Measurements from ENCODE around the gene P2RY8. TPM values are rescaled to one million over a fixed set of nuclear protein-coding genes. Genes with fewer than 3 reads are reported as not detected.
"Not testable (repeated sequence)": the region's sequence is repeated elsewhere in the genome, so short reads cannot be mapped to it uniquely, and the experiment has no call there.

Gene P2RY8
- polyA plus RNA-seq, 3 donors = 1.1 to 1.5 (median 1.2) TPM

GRCh38 chrX:1488141-1488540 lies 48.8 kb downstream of the P2RY8 start:
- DNase-seq = no peak

- DNase-seq = no peak
Measured at GRCh38 chrX:1487401-1487800, 49.6 kb downstream of the P2RY8 start.

GRCh38 chrX:1486749-1487361 lies 50.1 kb downstream of the P2RY8 start:
- no peak for DNase-seq

GRCh38 chrX:1486177-1486576 lies 50.8 kb downstream of the P2RY8 start:
- no peak for DNase-seq

- DNase-seq = no peak
Measured at GRCh38 chrX:1485033-1485432, 52.0 kb downstream of the P2RY8 start.

- no peak for DNase-seq
Measured at GRCh38 chrX:1484638-1485019, 52.4 kb downstream of the P2RY8 start.

- no peak for DNase-seq
Measured at GRCh38 chrX:1483843-1484637, 52.9 kb downstream of the P2RY8 start.

GRCh38 chrX:1482530-1482928 lies 54.5 kb downstream of the P2RY8 start:
- DNase-seq = not testable (repeated sequence)

- DNase-seq = peak; percentile 46
Measured at GRCh38 chrX:1481636-1482529, 55.1 kb downstream of the P2RY8 start.

GRCh38 chrX:1480082-1480785 lies 56.8 kb downstream of the P2RY8 start:
- no peak for DNase-seq

GRCh38 chrX:1477801-1478458 lies 59.1 kb downstream of the P2RY8 start:
- no peak for DNase-seq

- no peak for DNase-seq
Measured at GRCh38 chrX:1477229-1477628, 59.8 kb downstream of the P2RY8 start.

- no peak for DNase-seq
Measured at GRCh38 chrX:1476682-1477081, 60.3 kb downstream of the P2RY8 start.

GRCh38 chrX:1475881-1476280 lies 61.1 kb downstream of the P2RY8 start:
- no peak for DNase-seq

GRCh38 chrX:1475481-1475880 lies 61.5 kb downstream of the P2RY8 start:
- DNase-seq = no peak

- DNase-seq = not testable (repeated sequence)
Measured at GRCh38 chrX:1474593-1474992, 62.4 kb downstream of the P2RY8 start.

GRCh38 chrX:1472975-1473374 lies 64.0 kb downstream of the P2RY8 start:
- no peak for DNase-seq

- no peak for DNase-seq
Measured at GRCh38 chrX:1468250-1468772, 68.7 kb downstream of the P2RY8 start.

GRCh38 chrX:1466971-1467561 lies 69.9 kb downstream of the P2RY8 start:
- DNase-seq = no peak

GRCh38 chrX:1466232-1466661 lies 70.7 kb downstream of the P2RY8 start:
- DNase-seq = no peak
